ENCODE measurements around the gene KDM4C.

Gene KDM4C

DNA sequence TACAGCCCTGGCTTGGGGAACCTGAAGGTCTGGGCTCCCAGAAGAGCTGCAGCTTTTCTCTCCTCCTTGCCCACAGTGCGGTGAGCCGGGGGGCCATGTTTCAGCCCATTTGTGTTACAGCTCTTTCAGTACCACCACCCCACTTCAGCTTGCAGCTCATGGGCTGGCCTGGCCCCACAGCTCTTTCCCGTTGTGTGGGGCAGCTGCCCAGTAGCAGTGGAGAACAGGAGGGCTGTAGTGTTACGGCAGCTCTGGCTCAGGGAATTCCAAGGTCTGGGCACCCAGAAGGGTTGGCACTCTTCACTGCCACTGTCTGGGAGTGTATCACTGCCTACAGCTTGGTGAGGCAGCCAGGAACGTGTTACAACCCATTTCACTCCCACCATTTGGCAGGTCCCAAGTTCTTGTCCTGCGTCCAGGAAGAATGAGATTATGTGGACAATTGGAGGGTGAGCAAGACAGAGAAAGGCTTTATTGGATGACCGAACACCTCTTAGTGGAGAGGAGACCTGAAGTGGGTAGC lies 390.5 kb downstream of the KDM4C start:
- DNase-seq, result no peak

- no peak for DNase-seq
These were observed 391.5 kb downstream of the KDM4C start for GRCh38 chr9:7149258-7149657.

DNA sequence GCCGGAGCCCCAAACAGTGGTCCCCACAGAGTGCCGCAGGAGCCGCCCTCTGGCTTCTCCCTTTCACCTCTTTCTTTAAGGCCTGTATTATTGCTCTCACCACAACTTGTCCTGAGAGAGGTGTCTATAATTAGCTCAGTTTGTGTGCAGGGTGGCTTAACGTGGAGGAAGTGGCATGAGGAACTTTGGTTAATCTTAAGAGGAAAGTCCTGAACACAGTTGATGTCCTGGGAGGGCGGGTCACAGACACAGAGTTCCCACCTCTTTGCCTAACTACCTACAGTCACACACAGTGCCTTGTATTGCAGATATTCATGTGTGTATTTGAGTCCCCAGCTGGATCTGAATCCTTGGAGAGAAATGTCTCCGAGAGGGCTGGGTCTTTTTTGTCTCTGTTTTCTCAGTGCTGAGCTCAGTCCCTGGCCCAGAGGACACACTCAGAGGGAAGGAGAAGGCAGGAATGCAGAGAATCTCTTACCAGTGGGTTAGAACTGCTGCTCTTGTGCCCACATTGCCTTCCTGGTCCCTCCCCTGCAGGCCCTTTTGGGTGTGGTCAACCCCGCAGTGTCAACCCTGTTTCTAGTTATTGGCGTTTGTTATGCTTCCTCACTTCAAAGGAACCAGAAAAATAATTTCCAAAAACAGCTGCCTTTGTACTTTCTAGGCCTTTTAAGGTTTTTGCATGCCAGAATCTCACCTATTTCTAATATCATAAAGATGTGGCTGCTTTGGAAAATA lies 392.5 kb downstream of the KDM4C start:
- no peak for DNase-seq

DNA sequence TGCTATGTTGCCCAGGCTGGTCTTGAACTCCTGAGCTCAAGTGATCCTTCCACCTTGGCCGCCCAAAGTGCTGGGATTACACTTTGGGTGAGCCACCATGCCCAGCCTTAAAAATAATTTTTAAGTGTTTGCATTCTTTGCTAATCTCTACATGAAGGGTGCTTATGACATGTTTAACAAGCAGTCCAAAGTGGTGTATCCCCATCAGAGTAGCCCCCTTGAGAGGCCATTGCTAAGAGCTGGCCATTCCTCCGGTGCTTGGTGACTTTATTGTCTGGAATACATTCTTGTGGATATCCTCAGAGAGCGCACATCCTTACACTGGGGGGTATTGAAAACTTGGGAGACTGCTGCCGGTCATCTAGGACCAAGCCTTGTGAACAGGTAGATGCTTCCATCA lies 395.4 kb downstream of the KDM4C start:
- no peak for DNase-seq

GRCh38 chr9:7153566-7153965 lies 395.8 kb downstream of the KDM4C start:
- DNase-seq, result no peak

- no peak for DNase-seq
These were observed 396.3 kb downstream of the KDM4C start for GRCh38 chr9:7154003-7154619.

DNA sequence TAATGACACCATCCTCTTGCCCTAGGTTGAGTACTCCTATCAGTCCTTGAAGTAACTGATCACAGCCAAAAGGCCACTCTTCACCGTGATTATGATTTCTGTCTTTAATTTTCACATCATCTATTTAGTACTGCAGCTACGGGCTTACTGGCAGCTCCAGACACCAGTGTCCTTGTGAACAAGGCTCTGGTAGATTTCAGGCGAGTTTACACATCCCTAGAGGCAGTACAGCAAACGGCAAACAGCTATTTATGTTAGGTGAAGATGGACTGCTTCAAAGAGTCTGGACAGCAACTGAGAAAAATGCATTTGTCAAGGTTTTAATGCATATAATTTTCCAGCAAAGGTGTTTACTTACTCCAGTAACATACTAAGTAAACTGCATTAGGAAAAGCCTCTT lies 396.9 kb downstream of the KDM4C start:
- no peak for DNase-seq

- DNase-seq, result no peak
These were observed 403.7 kb downstream of the KDM4C start for GRCh38 chr9:7161469-7161868.

DNA sequence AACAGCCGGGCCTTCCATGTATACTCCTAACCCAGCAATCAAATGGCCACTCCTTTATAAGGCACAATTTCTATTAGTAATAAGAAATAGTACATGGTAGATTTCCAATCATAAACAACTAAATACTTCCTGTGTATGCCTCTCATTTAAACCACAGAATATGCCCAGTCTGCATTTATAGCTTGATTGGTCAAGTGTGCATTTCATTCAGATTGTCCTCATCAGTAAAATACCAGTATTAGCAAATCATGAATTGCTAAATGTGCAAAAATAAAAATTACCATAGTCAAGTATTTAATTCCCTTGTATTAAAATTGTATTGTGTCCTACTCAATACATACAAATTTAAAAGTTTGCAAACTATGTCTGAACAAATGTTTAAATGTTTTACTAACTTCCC lies 406.2 kb downstream of the KDM4C start:
- DNase-seq, result no peak

GRCh38 chr9:7164440-7165330 lies 406.9 kb downstream of the KDM4C start:
- no peak for DNase-seq

DNA sequence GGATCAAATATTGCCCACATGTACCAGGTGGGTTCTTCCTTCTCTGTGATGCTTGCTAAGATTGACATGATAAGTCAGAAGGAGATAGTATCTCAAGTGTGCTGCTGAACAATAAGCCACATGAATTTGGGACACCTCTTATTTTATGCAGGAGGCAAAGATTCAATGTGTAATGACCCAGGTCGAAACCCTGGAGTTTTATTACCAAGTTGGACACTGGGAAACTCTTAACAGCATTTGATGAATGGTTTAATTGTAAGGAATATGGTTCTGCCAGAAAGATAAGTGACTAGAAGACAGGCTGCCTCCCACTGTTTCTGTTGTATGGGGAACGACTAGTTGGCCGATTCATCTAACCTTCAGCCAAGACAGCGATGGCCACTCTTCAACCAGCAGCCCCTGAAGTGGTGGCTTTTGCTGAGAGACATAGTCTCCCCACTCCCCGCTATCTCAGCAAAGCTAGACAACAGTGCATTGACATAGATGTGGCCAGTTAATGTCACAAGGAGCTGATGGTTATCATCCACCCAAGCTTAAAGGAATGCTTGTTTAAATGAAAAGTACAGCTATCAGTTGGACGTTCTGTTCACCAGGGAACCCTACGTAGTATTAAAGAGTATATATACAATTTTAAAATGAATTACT lies 407.7 kb downstream of the KDM4C start:
- DNase-seq, result no peak

DNA sequence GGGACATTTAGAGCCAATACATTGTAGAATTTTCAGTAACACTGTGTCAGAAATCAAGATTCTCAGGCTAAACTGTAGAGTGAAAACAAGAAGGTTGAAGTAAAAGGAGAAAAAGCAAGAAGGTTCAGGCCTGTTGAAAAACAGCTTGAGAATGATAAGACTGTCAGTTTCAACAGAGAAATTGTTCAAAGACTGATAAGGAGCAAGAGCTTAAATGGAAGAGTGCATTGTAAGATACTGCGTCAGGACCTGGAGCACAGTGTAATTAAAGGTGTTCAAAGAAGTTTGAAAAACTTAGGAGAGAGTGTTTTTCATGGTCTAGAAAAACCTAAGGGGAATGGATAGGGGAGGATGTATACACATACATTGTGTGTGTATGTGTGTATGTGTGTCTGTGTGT lies 408.3 kb downstream of the KDM4C start:
- DNase-seq, result no peak

DNA sequence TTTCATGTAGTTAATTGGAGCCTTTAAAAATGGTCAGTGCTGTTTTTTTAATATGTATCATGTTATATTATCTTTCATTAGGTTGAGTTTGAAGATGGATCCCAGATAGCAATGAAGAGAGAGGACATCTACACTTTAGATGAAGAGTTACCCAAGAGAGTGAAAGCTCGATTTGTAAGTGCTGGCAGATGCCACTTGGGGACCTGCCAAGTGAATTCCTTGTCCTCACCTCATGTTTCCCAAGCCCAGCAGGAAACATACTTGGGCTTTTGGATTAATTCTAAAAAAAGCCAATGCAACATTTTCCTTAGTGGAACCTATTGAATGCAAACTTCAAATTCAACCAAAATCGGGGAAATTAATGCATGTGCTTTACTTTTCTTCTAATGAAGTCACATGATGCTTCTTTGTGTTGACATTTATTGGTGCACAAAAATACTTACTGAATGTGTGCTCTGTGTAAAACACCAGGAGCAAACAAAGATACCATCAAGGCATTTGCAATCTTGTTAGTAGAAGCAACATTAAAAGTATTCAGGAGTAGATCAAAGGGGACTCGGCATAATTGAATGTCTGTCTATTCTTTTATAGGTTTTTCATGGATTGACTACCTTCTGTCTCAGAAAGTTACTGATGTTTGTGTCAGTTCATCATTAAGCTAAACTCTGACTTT lies 412.1 kb downstream of the KDM4C start:
- DNase-seq, result no peak

- no peak for DNase-seq
These were observed 413.8 kb downstream of the KDM4C start for GRCh38 chr9:7171396-7172153.

DNA sequence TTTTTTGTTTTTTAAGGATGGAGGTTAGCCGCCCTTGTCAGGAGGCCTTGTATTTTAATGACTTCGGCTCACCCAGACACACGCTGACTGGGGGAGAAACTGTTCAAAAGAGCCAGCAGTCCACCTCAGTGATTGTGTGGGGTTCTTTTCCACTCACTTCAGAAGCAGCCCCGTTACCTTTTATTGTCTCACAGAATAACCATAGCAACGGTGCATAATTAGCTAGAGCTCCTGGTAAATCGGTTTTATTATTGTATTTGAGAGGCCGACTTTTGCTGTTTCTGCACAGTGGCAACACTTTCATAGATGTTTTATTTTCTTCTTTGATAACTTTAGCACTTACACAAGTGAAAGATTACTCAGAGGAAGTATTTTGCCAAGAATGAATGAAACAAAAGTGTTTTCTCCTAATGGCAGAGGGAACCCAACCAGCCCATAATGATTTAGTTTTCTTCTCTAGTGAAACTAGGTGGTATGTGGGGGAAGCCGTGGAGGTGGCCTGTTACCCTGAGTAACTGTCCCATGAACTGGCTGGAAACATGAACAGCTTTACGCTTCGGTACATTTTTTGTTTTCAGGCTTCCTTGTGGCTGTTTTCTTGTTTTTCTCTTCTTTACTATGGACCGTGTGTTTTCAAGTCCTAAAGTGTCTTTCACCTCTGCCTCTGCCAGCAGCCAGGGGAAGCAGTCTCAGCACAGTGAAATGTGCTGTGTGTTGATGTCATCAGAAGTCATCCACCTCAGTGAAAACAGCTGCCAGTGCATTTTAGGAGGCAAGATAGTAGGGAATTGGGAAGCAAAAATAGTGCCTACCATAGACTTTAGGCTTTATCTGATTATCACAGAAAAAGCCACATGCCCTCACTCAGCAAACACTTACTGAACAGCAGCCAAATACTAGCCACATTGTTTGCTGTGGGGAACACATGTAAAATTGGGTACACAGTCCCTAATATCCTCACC lies 414.7 kb downstream of the KDM4C start:
- no peak for DNase-seq

DNA sequence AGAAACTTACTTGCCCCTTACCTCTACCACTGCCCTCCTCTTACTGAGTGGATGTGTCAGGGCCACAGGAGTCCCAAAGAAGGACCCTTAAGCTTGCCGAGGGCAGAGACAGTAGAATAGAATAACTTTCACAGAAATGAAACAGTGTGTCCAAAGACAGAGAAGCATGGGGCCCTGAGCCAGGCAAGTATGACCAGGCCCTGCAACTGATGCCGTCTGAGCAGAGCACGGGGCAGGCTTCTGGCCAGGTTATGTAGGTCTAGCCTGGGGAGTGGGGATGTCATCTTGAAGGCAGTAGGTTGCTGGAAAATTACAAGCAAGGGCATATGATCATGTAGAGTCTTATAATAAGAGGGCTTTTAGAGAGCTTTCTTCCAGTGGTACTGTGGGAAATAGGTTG lies 415.4 kb downstream of the KDM4C start:
- DNase-seq, result no peak

DNA sequence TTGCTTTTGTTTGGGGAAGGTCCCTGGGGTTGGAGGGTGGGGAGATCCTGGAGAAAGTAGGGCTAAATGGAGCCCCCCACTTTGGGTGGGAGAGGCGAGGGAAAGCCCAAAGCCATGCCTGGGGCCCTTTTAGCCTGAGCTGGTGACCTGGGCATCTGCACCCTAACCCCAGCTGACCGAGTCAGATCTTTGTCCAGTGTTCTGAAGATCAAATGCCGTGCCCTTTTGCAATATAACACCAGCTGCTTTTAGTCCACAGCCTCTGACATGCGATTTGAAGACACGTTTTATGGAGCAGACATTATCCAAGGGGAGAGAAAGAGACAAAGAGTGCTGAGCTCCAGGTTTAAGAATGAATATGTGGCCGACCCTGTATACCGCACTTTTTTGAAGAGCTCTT lies 416.5 kb downstream of the KDM4C start:
- no peak for DNase-seq

- no peak for DNase-seq
These were observed 417.1 kb downstream of the KDM4C start for GRCh38 chr9:7174884-7175283.

GRCh38 chr9:7176561-7176960 lies 418.8 kb downstream of the KDM4C start:
- no peak for DNase-seq

DNA sequence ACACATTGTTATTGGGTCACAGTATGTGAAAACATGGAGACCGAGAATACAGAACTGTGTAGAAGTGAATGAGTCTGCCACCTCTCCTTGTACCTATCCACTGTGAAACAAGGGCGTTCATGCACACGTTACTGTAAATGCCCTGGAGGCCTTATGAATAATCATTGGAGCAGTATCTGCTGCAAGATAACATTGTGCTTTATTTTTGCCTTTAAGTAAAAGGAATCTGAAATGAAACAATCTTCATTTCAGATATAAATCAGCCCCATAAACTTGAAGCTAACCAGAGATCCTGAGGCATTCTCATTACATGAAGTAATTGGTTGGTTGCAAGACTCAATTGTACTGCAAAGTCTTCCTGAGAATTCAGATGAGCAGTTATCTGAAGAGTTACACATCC lies 419.6 kb downstream of the KDM4C start:
- DNase-seq, result no peak

DNA sequence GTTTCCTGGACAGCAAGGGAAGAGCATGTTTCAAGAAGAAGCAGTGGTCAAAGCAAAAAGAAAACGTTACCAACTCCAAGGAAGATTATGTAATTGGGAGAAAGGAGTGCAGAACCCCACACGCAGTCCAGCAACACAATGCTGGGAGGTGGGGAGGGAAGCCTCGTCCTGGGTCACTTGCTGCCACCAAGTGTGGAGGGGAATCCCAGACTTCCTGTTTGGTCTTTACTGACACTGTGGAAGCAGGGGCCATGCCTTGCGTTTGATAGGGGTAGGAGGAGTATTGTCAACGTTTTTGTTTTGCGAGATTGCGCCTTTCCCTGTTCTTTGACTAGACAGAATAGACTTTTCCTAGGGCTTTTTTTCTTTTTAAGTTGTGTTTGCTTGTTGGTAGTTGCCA lies 421.0 kb downstream of the KDM4C start:
- no peak for DNase-seq

Measured in activated CD4-positive, alpha-beta T cell treated with anti-CD3 and anti-CD28 coated beads, Interleukin-2, amount 50 U/mL, for 48 hours (primary cell).